Activated B cell treated with CpG ODN at 0.5 μM for 24 hours (primary cell): Measurements from ENCODE around the gene ZNF319. TPM values are rescaled to one million over a fixed set of nuclear protein-coding genes. Genes with fewer than 3 reads are reported as not detected.
"Not testable (repeated sequence)": the region's sequence is repeated elsewhere in the genome, so short reads cannot be mapped to it uniquely, and the experiment has no call there.

Experiments used
- ATAC-seq: fragments of 200-7000 bp; cut with Tn5 transposase; one replicate; pipeline ENCODE4 v1.10.0; 2021; ENCODE audit warnings: low read depth, mild to moderate bottlenecking, moderate library complexity
- CTCF ChIA-PET: fragments of 350-600 bp; sonication (Branson Sonifier 250); formaldehyde crosslinking; loops from one replicate; lab custom pipeline; 2021; ENCODE audit warnings: antibody characterized with exemption; lab: Charles Lee
- POLR2A ChIA-PET: fragments of 350-600 bp; sonication (Branson Sonifier 250); formaldehyde crosslinking; loops from one replicate; lab custom pipeline; 2021; ENCODE audit warnings: antibody characterized with exemption; lab: Charles Lee
- DNase-seq: peaks from one replicate; pipeline ENCODE4 v3.0.0; 2022
- H3K27ac Mint-ChIP-seq: one replicate; pipeline ENCODE4 v1.8.0; 2020; ENCODE audit warnings: mixed read lengths
- H3K27me3 Mint-ChIP-seq: one replicate; pipeline ENCODE4 v1.8.0; 2021; ENCODE audit warnings: mixed read lengths
- H3K36me3 Mint-ChIP-seq: one replicate; pipeline ENCODE4 v1.8.0; 2021; ENCODE audit warnings: low read depth, mixed read lengths
- H3K4me1 Mint-ChIP-seq: one replicate; pipeline ENCODE4 v1.8.0; 2021; ENCODE audit warnings: mixed read lengths
- H3K4me3 Mint-ChIP-seq: one replicate; pipeline ENCODE4 v1.8.0; 2020; ENCODE audit warnings: mild to moderate bottlenecking, mixed read lengths
- H3K9me3 Mint-ChIP-seq: one replicate; pipeline ENCODE4 v1.8.0; 2020; ENCODE audit warnings: mixed read lengths
- CTCF ChIP-seq: fragments of 200-600 bp; IDR thresholded peaks from one replicate; pipeline ENCODE4 v1.8.0; 2022; ENCODE audit warnings: antibody characterized with exemption, mild to moderate bottlenecking
- intact Hi-C: fragments of 100-400 bp; cut with micrococcal nuclease; formaldehyde crosslinking; loops from one replicate; pipeline ENCODE4 v1.15.1; 2024
- total RNA-seq: library from RNA; stranded (reverse); gene quantifications from 2 replicates; pipeline ENCODE4 v1.2.3, GENCODE V29; 2022

The ZNF319 gene
- total RNA-seq, 1 donor from 2014 or later = 10.6 TPM

- no peak for TF ChIP-seq CTCF
- ATAC-seq (no peak), DNase-seq (no peak)
- Mint-ChIP-seq H3K27me3 (peaks cover 9% of the 10 kb centered on the region), H3K9me3 (no peaks in the 10 kb centered on the region), H3K4me3 (no peak overlapping the region), H3K27ac (no peak overlapping the region), H3K4me1 (peaks cover 14% of the 10 kb centered on the region), H3K36me3 (no peaks in the 10 kb centered on the region)
- POLR2A ChIA-PET = no interaction called here
- CTCF ChIA-PET = no interaction called here
- intact Hi-C loops = loop anchor here (5.0 kb wide), 1 partner anchor 1790 kb away; the partner anchor contains the start of gene GNAO1
Observed at GRCh38 chr16:57982385-57982784, 18.1 kb downstream of the ZNF319 start.

- POLR2A ChIA-PET = no interaction called here
- no peak overlapping the region for H3K4me3 Mint-ChIP-seq
- DNase-seq (no peak), ATAC-seq (no peak)
- H3K27me3 Mint-ChIP-seq = peaks cover 10% of the 10 kb centered on the region
- intact Hi-C loops = loop anchor here (5.0 kb wide), 1 partner anchor 1789 kb away; the partner anchor contains the start of gene GNAO1
- H3K4me1 Mint-ChIP-seq = peaks cover 14% of the 10 kb centered on the region
- H3K36me3 Mint-ChIP-seq = no peaks in the 10 kb centered on the region
- no peak overlapping the region for H3K27ac Mint-ChIP-seq
- H3K9me3 Mint-ChIP-seq = no peaks in the 10 kb centered on the region
- TF ChIP-seq CTCF = no peak
- CTCF ChIA-PET = no interaction called here
Observed at GRCh38 chr16:57981636-57982035, 18.8 kb downstream of the ZNF319 start.

GRCh38 chr16:57979006-57979585, 21.4 kb downstream of the ZNF319 start:
- Mint-ChIP-seq H3K9me3 (no peaks in the 10 kb centered on the region), H3K4me3 (no peak overlapping the region), H3K4me1 (peaks cover 1% of the 10 kb centered on the region), H3K27me3 (peaks cover 10% of the 10 kb centered on the region), H3K27ac (no peak overlapping the region), H3K36me3 (no peaks in the 10 kb centered on the region)
- intact Hi-C loops = no loop called here
- no peak for TF ChIP-seq CTCF
- ATAC-seq (no peak), DNase-seq (no peak)
- POLR2A ChIA-PET = no interaction called here
- CTCF ChIA-PET = interaction anchor here (1.1 kb wide), 1 partner anchor 14 kb away, joined by 3 read pairs; no protein-coding TSS in a partner anchor

GRCh38 chr16:57978070-57978465, 22.4 kb downstream of the ZNF319 start:
- POLR2A ChIA-PET, H3K27ac Mint-ChIP-seq, CTCF ChIA-PET, ATAC-seq, H3K4me3 Mint-ChIP-seq, intact Hi-C loops, DNase-seq, H3K9me3 Mint-ChIP-seq, H3K4me1 Mint-ChIP-seq, H3K36me3 Mint-ChIP-seq: not testable (repeated sequence)
- peaks cover 10% of the 10 kb centered on the region for H3K27me3 Mint-ChIP-seq

- no peaks in the 10 kb centered on the region for H3K4me1 Mint-ChIP-seq
- DNase-seq = no peak
- ChIA-PET CTCF (no interaction called here), POLR2A (no interaction called here)
- intact Hi-C loops = no loop called here
- no peaks in the 10 kb centered on the region for H3K9me3 Mint-ChIP-seq
- H3K27ac Mint-ChIP-seq = no peak overlapping the region
- ATAC-seq = no peak
- no peak for TF ChIP-seq CTCF
- no peak overlapping the region for H3K4me3 Mint-ChIP-seq
- H3K27me3 Mint-ChIP-seq = peaks cover 10% of the 10 kb centered on the region
- H3K36me3 Mint-ChIP-seq = no peaks in the 10 kb centered on the region
Observed at GRCh38 chr16:57977418-57978069, 22.9 kb downstream of the ZNF319 start.
